Measurements from ENCODE around the gene OR52W1. TPM values are rescaled to one million over a fixed set of nuclear protein-coding genes. Genes with fewer than 3 reads are reported as not detected.

Gene OR52W1
- total RNA-seq, 1 experiment from 2014 or later, result not detected

GRCh38 chr11:6217722-6218121 lies 18.7 kb downstream of the OR52W1 start:
- no TSS peak for BruUV-seq (replicated peaks)
- CTCF ChIA-PET, result no interaction called here
- Histone ChIP-seq H3K4me1 (ENCODE audit: insufficient read depth, low read length, poor library complexity, severe bottlenecking) (no peaks in the 10 kb centered on the region), H3K36me3 (ENCODE audit: insufficient read depth, low read length, poor library complexity, severe bottlenecking) (peaks cover 25% of the 10 kb centered on the region), H3K9me3 (ENCODE audit: low read depth, low read length, poor library complexity, severe bottlenecking) (no peaks in the 10 kb centered on the region), H3K4me3 (ENCODE audit: low read depth, low read length, poor library complexity, severe bottlenecking) (no peak overlapping the region), H3K27ac (ENCODE audit: low read depth, low read length, poor library complexity, severe bottlenecking) (no peak overlapping the region), H3K27me3 (replicated peaks; ENCODE audit: insufficient read depth, low read depth, low read length, poor library complexity) (no peaks in the 10 kb centered on the region)
- TF ChIP-seq EZH2 (IDR thresholded peaks at IDR 0.05; ENCODE audit: borderline replicate concordance, low read depth, low read length, poor library complexity, severe bottlenecking), result no peak
- TF ChIP-seq, protein P1, sequence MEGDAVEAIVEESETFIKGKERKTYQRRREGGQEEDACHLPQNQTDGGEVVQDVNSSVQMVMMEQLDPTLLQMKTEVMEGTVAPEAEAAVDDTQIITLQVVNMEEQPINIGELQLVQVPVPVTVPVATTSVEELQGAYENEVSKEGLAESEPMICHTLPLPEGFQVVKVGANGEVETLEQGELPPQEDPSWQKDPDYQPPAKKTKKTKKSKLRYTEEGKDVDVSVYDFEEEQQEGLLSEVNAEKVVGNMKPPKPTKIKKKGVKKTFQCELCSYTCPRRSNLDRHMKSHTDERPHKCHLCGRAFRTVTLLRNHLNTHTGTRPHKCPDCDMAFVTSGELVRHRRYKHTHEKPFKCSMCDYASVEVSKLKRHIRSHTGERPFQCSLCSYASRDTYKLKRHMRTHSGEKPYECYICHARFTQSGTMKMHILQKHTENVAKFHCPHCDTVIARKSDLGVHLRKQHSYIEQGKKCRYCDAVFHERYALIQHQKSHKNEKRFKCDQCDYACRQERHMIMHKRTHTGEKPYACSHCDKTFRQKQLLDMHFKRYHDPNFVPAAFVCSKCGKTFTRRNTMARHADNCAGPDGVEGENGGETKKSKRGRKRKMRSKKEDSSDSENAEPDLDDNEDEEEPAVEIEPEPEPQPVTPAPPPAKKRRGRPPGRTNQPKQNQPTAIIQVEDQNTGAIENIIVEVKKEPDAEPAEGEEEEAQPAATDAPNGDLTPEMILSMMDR (conservative IDR thresholded peaks at IDR 0.05; ENCODE audit: low read depth, low read length), result no peak
- intact Hi-C loops (cut with micrococcal nuclease; ENCODE audit: unreplicated experiment), result no loop called here
- POLR2A ChIA-PET (ENCODE audit: low non-redundant PET), result no interaction called here
- no peak for DNase-seq (ENCODE audit: low spot score)

- Histone ChIP-seq H3K27ac (ENCODE audit: low read depth, low read length, poor library complexity, severe bottlenecking) (no peak overlapping the region), H3K27me3 (replicated peaks; ENCODE audit: insufficient read depth, low read depth, low read length, poor library complexity) (no peaks in the 10 kb centered on the region), H3K4me1 (ENCODE audit: insufficient read depth, low read length, poor library complexity, severe bottlenecking) (no peaks in the 10 kb centered on the region), H3K9me3 (ENCODE audit: low read depth, low read length, poor library complexity, severe bottlenecking) (no peaks in the 10 kb centered on the region), H3K36me3 (ENCODE audit: insufficient read depth, low read length, poor library complexity, severe bottlenecking) (peaks cover 37% of the 10 kb centered on the region), H3K4me3 (ENCODE audit: low read depth, low read length, poor library complexity, severe bottlenecking) (no peak overlapping the region)
- TF ChIP-seq, protein P1 (conservative IDR thresholded peaks at IDR 0.05; ENCODE audit: low read depth, low read length), result no peak
- no peak for TF ChIP-seq EZH2 (IDR thresholded peaks at IDR 0.05; ENCODE audit: borderline replicate concordance, low read depth, low read length, poor library complexity, severe bottlenecking)
- CTCF ChIA-PET, result no interaction called here
- peak; percentile 72 for DNase-seq (ENCODE audit: low spot score)
- BruUV-seq (replicated peaks), result no TSS peak
- intact Hi-C loops (cut with micrococcal nuclease; ENCODE audit: unreplicated experiment), result no loop called here
- POLR2A ChIA-PET (ENCODE audit: low non-redundant PET), result no interaction called here
Measured at GRCh38 chr11:6219359-6219758, 20.3 kb downstream of the OR52W1 start.

DNA sequence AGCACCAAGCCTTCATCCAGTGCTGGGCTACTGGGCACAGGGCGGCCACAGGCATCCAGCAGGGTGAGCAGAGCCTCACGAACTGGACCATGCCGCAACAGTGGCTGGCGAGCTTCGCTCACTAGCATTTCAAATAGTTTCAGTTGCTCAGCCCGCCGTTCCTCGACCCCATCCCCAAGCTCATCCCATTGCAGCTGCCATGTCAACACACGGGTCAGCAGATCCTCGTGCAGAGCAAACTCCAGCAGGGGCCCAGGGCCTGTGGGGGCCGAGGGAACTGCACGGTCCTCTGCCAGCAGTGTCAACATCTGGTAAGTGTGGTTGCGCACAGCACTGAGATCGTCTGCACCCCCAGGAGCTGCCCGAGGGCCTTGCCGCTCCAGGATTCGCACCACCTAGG lies 24.8 kb downstream of the OR52W1 start:
- BruUV-seq (replicated peaks), result no TSS peak
- H3K9me3 ChIP-seq (ENCODE audit: low read depth, low read length, poor library complexity, severe bottlenecking), result no peaks in the 10 kb centered on the region
- no peak overlapping the region for H3K4me3 ChIP-seq (ENCODE audit: low read depth, low read length, poor library complexity, severe bottlenecking)
- ChIA-PET CTCF (no interaction called here), POLR2A (ENCODE audit: low non-redundant PET) (no interaction called here)
- no peaks in the 10 kb centered on the region for H3K27me3 ChIP-seq (replicated peaks; ENCODE audit: insufficient read depth, low read depth, low read length, poor library complexity)
- no peak for DNase-seq (ENCODE audit: low spot score)
- peaks cover 27% of the 10 kb centered on the region for H3K36me3 ChIP-seq (ENCODE audit: insufficient read depth, low read length, poor library complexity, severe bottlenecking)
- no peaks in the 10 kb centered on the region for H3K4me1 ChIP-seq (ENCODE audit: insufficient read depth, low read length, poor library complexity, severe bottlenecking)
- TF ChIP-seq EZH2 (IDR thresholded peaks at IDR 0.05; ENCODE audit: borderline replicate concordance, low read depth, low read length, poor library complexity, severe bottlenecking), result no peak
- TF ChIP-seq, protein P1 (conservative IDR thresholded peaks at IDR 0.05; ENCODE audit: low read depth, low read length), result no peak
- no peak overlapping the region for H3K27ac ChIP-seq (ENCODE audit: low read depth, low read length, poor library complexity, severe bottlenecking)
- intact Hi-C loops (cut with micrococcal nuclease; ENCODE audit: unreplicated experiment), result no loop called here

All from A673 (cell line).